ENCODE measurements around the gene ZNF423. TPM values are rescaled to one million over a fixed set of nuclear protein-coding genes. Genes with fewer than 3 reads are reported as not detected.

ZNF423 gene
- total RNA-seq, 4 donors from 2014 or later, result 0.72 to 5.9 (median 1.1) TPM

DNA sequence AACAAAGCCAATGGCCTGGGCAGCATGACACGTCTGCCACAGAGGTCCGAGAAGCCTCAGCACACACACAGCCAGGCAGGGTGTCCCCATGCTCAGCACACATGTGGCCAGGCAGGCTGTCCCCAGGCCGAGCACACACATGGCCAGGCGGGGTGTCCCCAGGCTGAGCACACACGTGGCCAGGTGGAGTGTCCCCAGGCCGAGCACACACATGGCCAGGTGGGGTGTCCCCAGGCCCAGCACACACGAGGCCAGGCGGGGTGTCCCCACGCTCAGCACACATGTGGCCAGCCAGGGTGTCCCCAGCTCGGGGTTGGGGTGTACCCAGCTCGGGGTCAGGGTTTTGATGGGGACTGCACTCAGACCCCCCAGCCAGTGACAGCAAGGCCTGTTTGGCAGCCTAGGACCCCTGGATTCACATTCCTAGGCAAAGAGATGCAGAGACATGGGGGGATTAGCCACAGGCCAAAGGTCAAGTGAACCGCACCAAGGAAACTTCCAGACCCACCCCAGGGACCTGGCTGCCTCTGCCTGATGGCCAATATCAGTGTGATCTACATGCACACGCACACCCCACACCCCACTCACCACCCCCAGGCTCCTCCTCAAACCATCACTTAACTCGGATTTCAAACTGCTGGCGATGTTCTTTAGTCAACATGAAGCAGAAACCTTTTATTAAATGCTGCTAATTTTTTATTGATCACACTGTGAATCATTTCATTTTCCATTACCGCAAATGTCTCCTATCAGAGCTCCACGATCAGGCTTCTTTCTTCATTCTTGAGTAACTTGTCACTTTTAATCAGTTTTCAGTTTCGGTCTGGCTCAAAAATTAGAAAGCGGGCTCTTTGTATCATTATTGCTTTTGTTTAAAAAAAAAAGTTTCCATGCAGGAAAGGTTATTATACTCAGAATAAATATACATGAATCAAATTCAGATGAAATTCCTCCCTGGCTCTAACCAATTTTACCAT, 111.4 kb downstream of the ZNF423 start:
- no peaks in the 10 kb centered on the region for H3K9me3 ChIP-seq
- no peak for TF ChIP-seq POLR2A (IDR thresholded peaks at IDR 0.05)
- TF ChIP-seq, protein P1, sequence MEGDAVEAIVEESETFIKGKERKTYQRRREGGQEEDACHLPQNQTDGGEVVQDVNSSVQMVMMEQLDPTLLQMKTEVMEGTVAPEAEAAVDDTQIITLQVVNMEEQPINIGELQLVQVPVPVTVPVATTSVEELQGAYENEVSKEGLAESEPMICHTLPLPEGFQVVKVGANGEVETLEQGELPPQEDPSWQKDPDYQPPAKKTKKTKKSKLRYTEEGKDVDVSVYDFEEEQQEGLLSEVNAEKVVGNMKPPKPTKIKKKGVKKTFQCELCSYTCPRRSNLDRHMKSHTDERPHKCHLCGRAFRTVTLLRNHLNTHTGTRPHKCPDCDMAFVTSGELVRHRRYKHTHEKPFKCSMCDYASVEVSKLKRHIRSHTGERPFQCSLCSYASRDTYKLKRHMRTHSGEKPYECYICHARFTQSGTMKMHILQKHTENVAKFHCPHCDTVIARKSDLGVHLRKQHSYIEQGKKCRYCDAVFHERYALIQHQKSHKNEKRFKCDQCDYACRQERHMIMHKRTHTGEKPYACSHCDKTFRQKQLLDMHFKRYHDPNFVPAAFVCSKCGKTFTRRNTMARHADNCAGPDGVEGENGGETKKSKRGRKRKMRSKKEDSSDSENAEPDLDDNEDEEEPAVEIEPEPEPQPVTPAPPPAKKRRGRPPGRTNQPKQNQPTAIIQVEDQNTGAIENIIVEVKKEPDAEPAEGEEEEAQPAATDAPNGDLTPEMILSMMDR (IDR thresholded peaks at IDR 0.05), result no peak
- WGBS, 2 donors, result 81 to 90% methylated on average over 8 of the region's 19 CpGs
- H3K27ac ChIP-seq, result no peak overlapping the region
- peaks cover 0 to 5% (median 0%) of the 10 kb centered on the region in 4 donors for H3K27me3 ChIP-seq
- no peak for DNase-seq
- H3K4me3 ChIP-seq, result no peak overlapping the region
- intact Hi-C loops (cut with DNase I), result no loop called here
- peaks cover 0 to 4% (median 4%) of the 10 kb centered on the region in 3 donors for H3K4me1 ChIP-seq
- no peaks in the 10 kb centered on the region for H3K36me3 ChIP-seq

DNA sequence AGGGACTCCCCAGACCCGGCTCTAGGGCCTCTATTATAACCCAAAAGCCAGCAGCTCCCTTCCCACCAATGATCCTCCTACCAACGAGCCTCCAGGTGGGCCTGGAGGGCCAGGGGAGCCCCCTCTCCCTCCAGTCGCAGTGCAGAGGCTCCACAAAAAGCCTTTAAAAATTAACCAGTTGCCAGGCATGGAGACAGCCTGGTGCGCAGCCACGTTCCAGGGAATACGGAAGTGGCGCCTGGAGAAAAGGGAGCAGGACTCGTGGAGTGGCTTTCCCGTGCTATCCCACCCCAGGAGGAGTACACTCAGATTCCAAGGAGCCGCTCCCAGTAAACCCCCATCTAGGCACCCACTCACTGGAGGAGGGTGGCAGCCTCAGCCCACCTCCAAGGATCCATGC, 112.3 kb downstream of the ZNF423 start:
- no peak overlapping the region for H3K4me3 ChIP-seq
- intact Hi-C loops (cut with DNase I), result no loop called here
- 80% methylated on average over 2 of the region's 10 CpGs for WGBS, 2 donors
- peaks cover 0 to 5% (median 0%) of the 10 kb centered on the region in 4 donors for H3K27me3 ChIP-seq
- no peaks in the 10 kb centered on the region for H3K9me3 ChIP-seq
- no peak overlapping the region for H3K27ac ChIP-seq
- peaks cover 0 to 4% (median 3%) of the 10 kb centered on the region in 3 donors for H3K4me1 ChIP-seq
- DNase-seq, result no peak
- no peaks in the 10 kb centered on the region for H3K36me3 ChIP-seq
- no peak for TF ChIP-seq POLR2A (IDR thresholded peaks at IDR 0.05)
- TF ChIP-seq, protein P1 (IDR thresholded peaks at IDR 0.05), result no peak

DNA sequence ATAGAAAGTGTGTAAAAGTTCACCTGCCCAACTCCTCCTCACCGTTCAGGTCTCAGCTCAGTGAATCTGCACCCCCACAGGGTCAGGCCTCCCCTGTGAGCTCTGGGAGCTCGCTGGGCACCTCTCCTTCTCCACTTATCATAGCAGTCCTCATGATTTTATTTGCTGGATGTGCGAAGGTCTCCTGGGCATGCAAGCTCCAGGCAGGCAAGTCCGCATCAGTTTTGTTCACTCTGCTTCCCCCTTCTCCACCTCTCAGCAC, 112.8 kb downstream of the ZNF423 start:
- H3K27ac ChIP-seq, result no peak overlapping the region
- H3K36me3 ChIP-seq, result no peaks in the 10 kb centered on the region
- 50 to 72% methylated on average over 2 to 4 of the region's 4 CpGs for WGBS, 2 donors
- no peaks in the 10 kb centered on the region for H3K4me1 ChIP-seq
- no peaks in the 10 kb centered on the region for H3K9me3 ChIP-seq
- TF ChIP-seq POLR2A (IDR thresholded peaks at IDR 0.05), result no peak
- TF ChIP-seq, protein P1 (IDR thresholded peaks at IDR 0.05), result no peak
- peaks cover 0 to 5% (median 0%) of the 10 kb centered on the region in 4 donors for H3K27me3 ChIP-seq
- DNase-seq, result no peak
- intact Hi-C loops (cut with DNase I), result no loop called here
- no peak overlapping the region for H3K4me3 ChIP-seq

DNA sequence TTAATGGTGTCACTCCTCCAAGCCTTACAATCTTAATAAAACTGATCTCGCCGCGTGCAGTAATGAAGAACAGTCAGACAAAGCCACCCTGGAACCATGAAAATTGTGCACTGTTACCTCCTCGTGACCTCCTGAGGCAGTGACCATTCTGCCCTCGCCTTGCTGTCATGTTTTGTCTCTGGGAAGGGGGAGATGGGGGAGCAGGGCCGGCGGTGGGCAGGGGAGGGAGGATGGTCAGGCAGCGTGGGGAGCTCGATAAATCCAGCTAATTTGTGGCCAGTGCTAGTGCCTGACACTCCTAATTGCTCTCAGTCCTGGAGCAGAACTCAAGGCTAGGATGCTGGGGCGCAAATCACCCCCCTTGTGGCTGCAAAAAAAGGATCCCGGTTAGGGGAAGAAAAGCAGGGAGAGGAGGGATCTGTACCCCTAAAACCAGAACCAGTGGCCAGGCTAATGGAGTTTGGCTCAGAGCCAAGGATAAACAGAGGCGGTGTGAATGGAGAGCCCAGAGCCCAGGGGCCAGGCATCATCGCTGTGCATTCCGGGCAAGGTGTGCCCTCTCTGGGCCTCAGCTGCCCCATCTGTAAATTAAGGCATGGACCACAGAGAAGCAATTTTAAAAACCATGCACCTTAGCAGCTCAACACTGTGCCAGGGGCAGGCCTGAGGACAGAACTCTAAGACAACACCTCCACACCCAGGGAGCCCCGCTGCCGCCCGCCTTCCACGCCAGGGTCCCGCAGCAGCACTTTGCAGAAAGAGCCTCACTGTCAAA, 113.3 kb downstream of the ZNF423 start:
- 76 to 77% methylated on average over 12 to 19 of the region's 19 CpGs for WGBS, 2 donors
- Histone ChIP-seq H3K4me1 (no peaks in the 10 kb centered on the region), H3K27me3 (peaks cover 0 to 5% (median 0%) of the 10 kb centered on the region in 4 donors), H3K27ac (no peak overlapping the region), H3K36me3 (no peaks in the 10 kb centered on the region), H3K9me3 (no peaks in the 10 kb centered on the region), H3K4me3 (no peak overlapping the region)
- TF ChIP-seq, protein P1 (IDR thresholded peaks at IDR 0.05), result no peak
- no peak for TF ChIP-seq POLR2A (IDR thresholded peaks at IDR 0.05)
- intact Hi-C loops (cut with DNase I), result no loop called here
- no peak for DNase-seq

DNA sequence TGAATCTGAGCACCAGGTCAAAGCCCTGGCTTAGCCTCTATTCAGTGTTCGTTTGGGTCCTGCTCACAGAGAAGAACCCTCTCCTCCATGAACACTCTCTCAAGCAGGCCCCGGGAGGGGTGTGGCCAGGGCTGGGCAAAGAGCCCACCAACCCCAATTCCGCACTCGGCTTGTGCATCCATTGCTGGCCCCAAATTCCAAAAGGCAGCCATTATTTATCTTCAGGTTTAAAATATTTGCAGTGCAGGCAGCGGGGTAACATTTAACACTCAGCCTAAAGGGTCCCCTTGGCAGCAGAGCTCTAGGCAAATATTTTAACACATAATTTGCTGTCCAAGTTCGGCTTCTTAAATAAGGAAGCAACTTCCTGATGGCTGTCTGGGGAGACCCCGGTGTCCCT, 115.7 kb downstream of the ZNF423 start:
- Histone ChIP-seq H3K27me3 (no peaks in the 10 kb centered on the region), H3K27ac (no peak overlapping the region), H3K4me3 (no peak overlapping the region), H3K4me1 (no peaks in the 10 kb centered on the region), H3K36me3 (no peaks in the 10 kb centered on the region), H3K9me3 (no peaks in the 10 kb centered on the region)
- intact Hi-C loops (cut with DNase I), result no loop called here
- no peak for TF ChIP-seq POLR2A (IDR thresholded peaks at IDR 0.05)
- TF ChIP-seq, protein P1 (IDR thresholded peaks at IDR 0.05), result no peak
- DNase-seq, result no peak
- WGBS, 2 donors, result 53 to 54% methylated on average over 6 to 7 of the region's 7 CpGs
